Measurements from ENCODE around the gene ZNF2. TPM values are rescaled to one million over a fixed set of nuclear protein-coding genes. Genes with fewer than 3 reads are reported as not detected.

The ZNF2 gene
- total and polyA plus RNA-seq, 9 donors = 3.1 to 7.9 (median 4.6) TPM

DNA sequence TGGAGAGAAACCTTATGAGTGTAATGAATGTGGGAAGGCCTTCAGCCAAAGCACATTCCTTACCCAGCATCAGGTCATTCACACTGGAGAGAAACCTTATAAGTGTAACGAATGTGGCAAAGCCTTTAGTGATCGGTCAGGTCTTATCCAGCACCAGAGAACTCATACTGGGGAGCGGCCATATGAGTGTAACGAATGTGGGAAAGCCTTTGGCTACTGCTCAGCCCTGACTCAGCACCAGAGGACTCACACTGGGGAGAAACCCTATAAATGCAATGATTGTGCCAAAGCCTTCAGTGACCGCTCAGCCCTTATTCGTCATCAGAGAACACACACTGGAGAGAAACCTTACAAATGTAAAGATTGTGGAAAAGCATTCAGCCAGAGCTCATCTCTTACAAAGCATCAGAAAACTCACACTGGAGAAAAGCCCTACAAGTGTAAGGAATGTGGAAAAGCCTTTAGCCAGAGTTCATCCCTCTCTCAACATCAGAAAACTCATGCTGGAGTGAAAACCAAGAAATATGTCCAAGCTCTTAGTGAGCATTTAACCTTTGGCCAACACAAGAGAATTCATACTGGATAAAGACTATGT is 49.5 kb downstream of the ZNF2 start:
- Histone ChIP-seq H3K4me3 (no peak overlapping the region), H3K36me3 (no peaks in the 10 kb centered on the region), H3K27ac (no peak overlapping the region), H3K9me3 (peaks cover 8 to 71% of the 10 kb centered on the region in 2 donors), H3K27me3 (no peaks in the 10 kb centered on the region), H3K4me1 (ENCODE audit: insufficient read depth) (no peaks in the 10 kb centered on the region)
- WGBS, 3 donors = 97 to 98% (median 98%) methylated on average over 6 of the region's 6 CpGs
- DNase-seq = no peak
- TF ChIP-seq EP300 (IDR thresholded peaks at IDR 0.05) = no peak
- TF ChIP-seq, protein P1, sequence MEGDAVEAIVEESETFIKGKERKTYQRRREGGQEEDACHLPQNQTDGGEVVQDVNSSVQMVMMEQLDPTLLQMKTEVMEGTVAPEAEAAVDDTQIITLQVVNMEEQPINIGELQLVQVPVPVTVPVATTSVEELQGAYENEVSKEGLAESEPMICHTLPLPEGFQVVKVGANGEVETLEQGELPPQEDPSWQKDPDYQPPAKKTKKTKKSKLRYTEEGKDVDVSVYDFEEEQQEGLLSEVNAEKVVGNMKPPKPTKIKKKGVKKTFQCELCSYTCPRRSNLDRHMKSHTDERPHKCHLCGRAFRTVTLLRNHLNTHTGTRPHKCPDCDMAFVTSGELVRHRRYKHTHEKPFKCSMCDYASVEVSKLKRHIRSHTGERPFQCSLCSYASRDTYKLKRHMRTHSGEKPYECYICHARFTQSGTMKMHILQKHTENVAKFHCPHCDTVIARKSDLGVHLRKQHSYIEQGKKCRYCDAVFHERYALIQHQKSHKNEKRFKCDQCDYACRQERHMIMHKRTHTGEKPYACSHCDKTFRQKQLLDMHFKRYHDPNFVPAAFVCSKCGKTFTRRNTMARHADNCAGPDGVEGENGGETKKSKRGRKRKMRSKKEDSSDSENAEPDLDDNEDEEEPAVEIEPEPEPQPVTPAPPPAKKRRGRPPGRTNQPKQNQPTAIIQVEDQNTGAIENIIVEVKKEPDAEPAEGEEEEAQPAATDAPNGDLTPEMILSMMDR (IDR thresholded peaks at IDR 0.05) = no peak
- no peak for TF ChIP-seq POLR2A (IDR thresholded peaks at IDR 0.05)
- intact Hi-C loops (cut with DNase I) = no loop called here

- intact Hi-C loops (cut with DNase I) = no loop called here
- H3K27ac ChIP-seq = no peak overlapping the region
- H3K36me3 ChIP-seq = no peaks in the 10 kb centered on the region
- no peaks in the 10 kb centered on the region for H3K27me3 ChIP-seq
- WGBS, 3 donors = 96 to 99% (median 98%) methylated on average over 3 of the region's 3 CpGs
- TF ChIP-seq, protein P1 (IDR thresholded peaks at IDR 0.05) = no peak
- TF ChIP-seq EP300 (IDR thresholded peaks at IDR 0.05) (no peak), POLR2A (IDR thresholded peaks at IDR 0.05) (no peak)
- H3K9me3 ChIP-seq = peaks cover 7 to 42% of the 10 kb centered on the region in 2 donors
- DNase-seq = no peak
- no peak overlapping the region for H3K4me3 ChIP-seq
- H3K4me1 ChIP-seq (ENCODE audit: insufficient read depth) = no peaks in the 10 kb centered on the region
Measured at GRCh38 chr2:95220449-95220848, 54.8 kb downstream of the ZNF2 start.

DNA sequence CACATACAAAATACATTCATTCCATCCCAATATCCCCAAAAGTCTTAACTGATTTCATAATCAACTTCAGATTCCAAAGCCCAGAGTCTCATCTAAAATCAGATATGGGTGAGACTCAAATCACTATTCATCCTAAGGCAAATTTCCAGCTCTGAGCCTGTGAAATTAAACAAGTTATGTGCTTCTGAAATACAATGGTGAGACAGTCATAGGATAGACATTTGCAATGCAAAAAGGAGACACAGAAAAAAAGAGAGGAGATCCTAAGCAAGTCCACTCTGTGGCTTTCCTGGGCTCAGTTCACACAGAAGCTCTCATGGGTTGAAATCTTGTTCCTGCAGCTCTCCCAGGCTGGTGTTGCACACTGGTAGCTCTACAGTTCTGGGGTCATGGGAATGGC is 60.0 kb downstream of the ZNF2 start:
- Histone ChIP-seq H3K9me3 (peaks cover 0 to 19% of the 10 kb centered on the region in 2 donors), H3K27me3 (no peaks in the 10 kb centered on the region), H3K4me3 (no peak overlapping the region), H3K36me3 (no peaks in the 10 kb centered on the region), H3K4me1 (ENCODE audit: insufficient read depth) (no peaks in the 10 kb centered on the region), H3K27ac (no peak overlapping the region)
- intact Hi-C loops (cut with DNase I) = no loop called here
- no peak for TF ChIP-seq POLR2A (IDR thresholded peaks at IDR 0.05)
- TF ChIP-seq EP300 (IDR thresholded peaks at IDR 0.05) = no peak
- TF ChIP-seq, protein P1 (IDR thresholded peaks at IDR 0.05) = no peak
- no peak for DNase-seq

DNA sequence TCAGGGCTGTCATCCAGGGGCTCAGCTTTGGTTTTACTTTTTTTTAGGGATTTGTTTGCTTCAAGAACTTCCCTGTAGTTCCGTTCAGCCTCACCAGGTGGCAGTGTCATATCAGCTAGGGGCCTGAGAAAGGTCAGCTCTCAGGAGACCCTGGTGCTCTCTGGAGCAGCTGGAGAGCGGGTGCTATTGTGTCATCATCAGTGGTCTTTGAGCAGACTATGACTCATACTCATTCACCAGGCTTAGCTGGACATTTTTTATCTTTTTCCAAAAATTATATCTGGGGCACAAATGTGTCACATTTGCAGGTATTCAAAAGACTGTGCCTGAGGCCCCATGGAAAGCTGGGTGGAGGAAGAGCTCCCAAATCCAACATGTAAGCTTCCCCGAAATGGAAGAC is 66.1 kb downstream of the ZNF2 start:
- Histone ChIP-seq H3K27ac (no peak overlapping the region), H3K4me1 (ENCODE audit: insufficient read depth) (no peaks in the 10 kb centered on the region), H3K27me3 (no peaks in the 10 kb centered on the region), H3K9me3 (peaks cover 0 to 12% of the 10 kb centered on the region in 2 donors), H3K36me3 (no peaks in the 10 kb centered on the region), H3K4me3 (no peak overlapping the region)
- 52 to 54% (median 54%) methylated on average over 3 of the region's 3 CpGs for WGBS, 3 donors
- intact Hi-C loops (cut with DNase I) = no loop called here
- no peak for DNase-seq
- TF ChIP-seq EP300 (IDR thresholded peaks at IDR 0.05) = no peak
- TF ChIP-seq, protein P1 (IDR thresholded peaks at IDR 0.05) = no peak
- no peak for TF ChIP-seq POLR2A (IDR thresholded peaks at IDR 0.05)
